NCI-H1417 treated with DMSO at 0.1 percent for 48 hours (cell line): ENCODE data around the gene POU2AF2.
"Not testable (repeated sequence)": the region's sequence is repeated elsewhere in the genome, so short reads cannot be mapped to it uniquely, and the experiment has no call there.

Experiments used
- DNase-seq: peaks from one replicate; lab custom pipeline; 2025; lab: John Stamatoyannopoulos, UW

The POU2AF2 gene

DNA sequence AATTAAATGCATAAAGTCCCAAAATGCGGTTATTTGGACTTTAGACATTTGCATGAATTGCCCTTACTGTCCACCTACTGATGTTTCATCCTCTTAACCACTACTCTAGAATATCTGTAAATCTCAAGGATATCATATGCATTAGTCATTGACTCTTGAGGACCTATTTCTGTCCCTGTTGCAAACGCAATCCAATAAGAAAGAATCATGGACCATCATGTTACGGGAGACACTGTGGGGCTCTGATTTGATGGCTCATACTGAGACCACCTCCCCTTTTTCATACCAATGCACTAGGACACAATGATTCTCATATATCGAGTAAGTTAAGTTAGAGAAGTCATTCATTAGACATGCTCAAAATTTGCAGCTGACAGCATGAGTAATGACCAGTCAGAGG lies 14.4 kb downstream of the POU2AF2 start:
- no peak for DNase-seq

- no peak for DNase-seq
These were observed 15.3 kb downstream of the POU2AF2 start for GRCh38 chr11:111260811-111261210.

DNA sequence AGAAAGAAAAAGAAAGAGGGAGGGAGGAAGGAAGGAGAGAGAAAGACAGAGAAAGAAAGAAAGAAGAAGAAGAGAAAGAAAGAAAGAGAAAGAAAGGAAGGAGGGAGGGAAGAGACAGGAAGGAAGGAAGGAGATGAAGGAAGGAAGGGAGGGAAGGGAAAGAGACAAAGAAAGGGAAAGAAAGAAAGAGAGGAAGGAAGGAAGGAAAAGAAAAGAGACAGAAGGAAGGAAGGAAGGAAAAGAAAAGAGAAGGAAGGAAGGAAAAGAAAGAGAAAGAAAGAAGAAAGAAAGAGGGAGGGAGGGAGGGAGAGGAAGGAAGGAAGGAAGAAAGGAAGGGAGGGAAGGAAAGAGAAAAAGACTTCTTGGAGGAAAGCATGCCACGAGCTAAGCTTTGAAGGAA lies 19.1 kb downstream of the POU2AF2 start:
- no peak for DNase-seq

DNA sequence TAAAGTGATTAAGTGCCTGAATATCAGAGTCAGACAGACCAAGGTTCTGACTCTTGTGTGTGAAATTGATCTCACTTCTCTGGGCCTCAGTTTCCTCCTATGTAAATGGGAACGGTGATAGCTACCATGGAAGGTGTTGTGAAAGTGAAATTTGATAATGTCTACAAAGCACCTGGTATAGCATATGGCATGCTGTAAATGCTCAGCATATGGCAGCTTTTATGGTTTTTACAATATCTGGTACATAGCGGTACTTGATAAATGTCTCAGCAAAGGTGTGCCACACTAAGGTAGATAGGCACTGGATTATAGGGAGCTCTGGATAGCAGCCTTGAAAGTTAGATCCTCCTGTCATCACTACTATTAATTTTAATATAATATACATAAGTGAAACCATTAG lies 19.9 kb downstream of the POU2AF2 start:
- DNase-seq = no peak

GRCh38 chr11:111268303-111268702 lies 22.8 kb downstream of the POU2AF2 start:
- DNase-seq = not testable (repeated sequence)

- DNase-seq = no peak
These were observed 23.8 kb downstream of the POU2AF2 start for GRCh38 chr11:111269146-111269868.

DNA sequence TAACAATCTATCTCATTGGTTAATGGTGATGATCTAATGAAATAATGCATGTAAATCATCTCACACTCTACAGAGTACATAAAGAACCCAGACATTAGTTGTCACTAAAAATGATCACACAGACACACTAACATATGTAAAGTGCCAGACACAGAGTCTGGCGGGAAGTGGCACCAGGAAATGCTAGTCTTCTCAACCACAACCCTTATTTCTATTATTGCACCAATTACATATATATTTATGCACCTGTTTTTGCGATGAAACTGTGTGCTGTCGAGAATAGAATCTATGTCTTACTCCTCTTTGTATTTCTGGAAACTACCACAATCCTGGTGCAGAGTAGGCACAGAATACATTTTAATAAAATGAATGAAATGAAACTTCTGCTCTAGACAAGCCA lies 26.9 kb downstream of the POU2AF2 start:
- DNase-seq = no peak

DNA sequence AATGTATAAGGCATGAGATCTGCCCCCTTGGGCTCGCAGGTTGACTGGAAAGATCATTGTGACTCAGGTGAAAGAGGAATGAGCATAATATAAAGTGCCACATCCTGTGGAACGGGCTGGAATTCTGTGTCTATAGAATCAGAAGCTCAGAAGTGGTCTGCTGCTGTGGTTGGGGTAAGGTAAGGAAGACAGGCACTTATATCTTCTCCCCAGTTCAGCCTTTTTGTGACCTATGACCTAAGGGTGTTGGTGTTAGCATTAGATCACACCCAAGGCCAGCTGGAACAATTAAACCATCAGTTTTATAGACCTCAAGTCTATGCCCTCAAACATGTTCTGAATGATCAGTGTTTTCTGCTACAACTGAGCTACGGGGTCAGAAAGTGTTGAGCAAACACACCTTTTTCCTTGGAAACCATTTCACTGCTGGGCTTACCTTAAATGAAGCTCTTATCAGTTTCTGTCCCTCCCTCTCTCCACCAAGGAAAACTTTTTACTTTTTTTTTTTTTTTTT lies 37.1 kb downstream of the POU2AF2 start:
- no peak for DNase-seq

DNA sequence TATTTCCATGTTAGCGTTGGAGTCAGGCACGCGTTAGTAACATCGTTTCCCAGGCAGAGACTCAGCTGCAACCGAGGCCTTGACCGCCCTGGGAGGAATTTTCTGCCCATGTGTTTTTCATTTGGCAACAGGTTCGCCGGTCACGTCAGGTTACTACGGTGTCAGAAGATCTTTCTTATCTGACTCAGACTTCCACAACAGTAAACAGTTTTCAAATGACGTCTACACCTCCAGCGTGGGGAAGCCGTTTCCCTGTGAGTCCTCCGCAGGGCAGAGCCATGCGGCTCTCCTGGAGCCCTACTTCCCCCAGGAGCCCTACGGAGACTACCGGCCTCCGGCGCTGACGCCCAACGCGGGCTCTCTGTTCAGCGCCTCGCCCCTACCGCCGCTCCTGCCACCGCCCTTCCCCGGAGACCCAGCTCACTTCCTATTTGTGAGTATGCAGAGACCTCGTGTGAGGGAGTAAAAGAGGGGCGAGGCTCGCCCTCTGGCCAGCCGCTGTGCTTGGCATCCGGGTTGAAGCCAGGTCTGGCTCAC lies 38.5 kb downstream of the POU2AF2 start:
- no peak for DNase-seq

DNA sequence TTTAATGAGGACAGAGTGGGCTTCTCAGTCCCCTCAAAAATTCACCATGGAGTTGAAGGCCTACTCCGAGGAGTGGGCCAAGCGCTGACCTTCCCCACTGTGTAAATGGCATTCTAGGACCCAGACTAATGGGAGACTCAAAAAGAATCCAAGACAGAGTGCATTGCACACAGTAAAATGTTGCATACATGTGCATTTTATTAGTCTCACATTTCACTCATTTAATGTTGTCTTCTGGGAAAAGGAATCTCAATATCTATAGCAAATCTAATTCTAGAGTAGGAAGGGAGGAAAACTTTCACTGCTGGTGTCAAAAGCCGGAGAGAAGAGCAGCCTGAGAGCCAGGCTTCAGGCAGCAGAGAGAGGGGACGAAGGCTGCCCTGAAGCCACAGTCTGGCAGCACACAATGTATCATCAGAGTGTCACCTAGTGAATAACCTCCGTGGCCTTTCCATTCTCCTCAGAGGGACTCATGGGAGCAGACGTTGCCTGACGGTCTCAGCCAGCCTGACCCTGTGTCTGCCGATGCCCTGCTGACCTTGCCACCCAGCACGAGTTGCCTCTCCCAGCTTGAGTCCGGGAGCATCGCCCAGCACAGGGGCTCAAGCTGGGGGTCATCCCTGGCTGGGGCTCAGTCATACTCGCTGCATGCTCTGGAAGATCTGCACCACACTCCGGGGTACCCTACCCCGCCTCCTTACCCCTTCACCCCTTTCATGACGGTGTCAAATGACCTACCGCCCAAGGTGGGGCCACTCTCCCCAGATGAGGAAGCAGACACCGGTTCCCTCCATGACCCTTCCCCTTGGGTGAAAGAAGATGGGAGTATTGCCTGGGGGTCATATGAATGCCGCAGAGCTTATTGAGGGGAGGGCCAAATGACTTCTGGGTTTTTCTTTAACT lies 39.9 kb downstream of the POU2AF2 start:
- DNase-seq = no peak

DNA sequence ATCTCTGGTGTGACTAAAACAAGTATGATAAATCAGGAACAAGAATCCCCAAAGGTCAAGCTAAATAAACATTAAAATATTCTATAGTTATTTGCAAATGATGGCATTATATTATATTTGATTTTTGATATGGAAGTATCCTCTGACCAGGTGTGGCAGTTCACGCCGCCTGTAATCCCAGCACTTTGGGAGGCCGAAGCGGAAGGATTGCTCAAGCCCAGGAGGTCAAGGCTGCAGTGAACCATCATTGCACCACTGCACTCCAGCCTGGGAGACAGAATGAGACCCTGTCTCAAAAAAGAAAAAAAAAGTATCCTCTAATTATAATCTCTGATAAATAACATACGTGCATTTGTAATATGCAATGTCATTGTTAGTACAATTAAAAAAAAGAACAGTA lies 46.2 kb downstream of the POU2AF2 start:
- no peak for DNase-seq

GRCh38 chr11:111292408-111292807 lies 46.9 kb downstream of the POU2AF2 start:
- not testable (repeated sequence) for DNase-seq

- DNase-seq = no peak
These were observed 50.7 kb downstream of the POU2AF2 start for GRCh38 chr11:111296196-111296595.

DNA sequence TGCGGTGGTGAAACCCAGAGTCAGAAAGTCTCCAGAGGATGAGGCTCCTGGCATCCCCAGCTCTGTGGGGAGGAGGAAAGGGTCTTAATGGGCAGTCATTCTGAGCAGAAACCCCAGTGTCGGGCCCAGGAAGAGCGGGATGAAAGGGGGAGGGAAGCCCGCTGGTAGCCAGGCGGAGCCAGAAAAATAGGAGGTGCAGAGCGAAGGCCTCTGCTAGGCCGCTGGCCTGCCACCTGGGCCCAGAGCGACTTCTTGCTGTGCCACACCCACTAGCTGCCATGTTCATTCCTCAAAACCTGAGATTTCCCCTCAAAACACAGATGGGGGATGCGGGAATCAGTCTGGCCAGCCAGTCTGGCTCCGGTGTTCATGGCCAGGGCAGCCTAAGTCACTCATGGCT lies 52.2 kb downstream of the POU2AF2 start:
- no peak for DNase-seq

DNA sequence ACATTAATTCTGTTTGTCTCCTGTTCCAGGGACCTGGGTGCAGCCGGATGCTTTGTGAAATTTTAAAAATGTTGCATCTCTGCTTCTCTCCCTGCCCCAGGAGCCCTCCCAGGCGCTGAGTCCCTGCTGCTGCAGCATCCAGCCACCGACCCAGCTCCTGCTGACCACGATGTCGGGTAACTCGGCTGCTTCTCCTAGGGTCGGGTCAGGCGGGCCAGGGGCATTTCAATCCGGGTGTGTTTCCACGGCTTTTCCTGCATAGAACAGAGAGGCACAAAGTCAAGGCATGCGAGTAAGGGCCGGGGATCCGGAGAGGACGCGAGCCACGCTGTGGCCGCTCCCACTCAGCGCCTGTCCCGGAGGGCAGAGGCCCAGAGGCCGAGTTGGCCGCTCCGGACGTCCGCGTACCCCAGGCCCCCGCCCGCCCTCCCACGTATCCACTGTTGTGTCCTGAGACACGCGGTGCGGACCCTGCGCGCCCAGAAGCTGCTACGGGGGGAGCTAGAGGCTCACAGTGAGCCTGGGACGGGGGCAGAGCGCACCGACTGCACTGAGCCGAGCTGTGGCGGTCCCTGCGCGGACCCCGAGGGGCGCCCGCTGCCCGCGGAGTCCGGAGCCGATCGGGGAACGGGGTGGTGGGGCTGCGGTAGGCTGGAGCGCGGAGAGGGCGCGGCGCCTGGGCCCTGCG lies 53.0 kb downstream of the POU2AF2 start, which contains the start of gene POU2AF3:
Gene POU2AF3, plus strand, starts transcription at position 134 of the 688 bp plus-strand sequence. Its CDS starts 36 bp downstream, at position 170.
- no peak for DNase-seq

DNA sequence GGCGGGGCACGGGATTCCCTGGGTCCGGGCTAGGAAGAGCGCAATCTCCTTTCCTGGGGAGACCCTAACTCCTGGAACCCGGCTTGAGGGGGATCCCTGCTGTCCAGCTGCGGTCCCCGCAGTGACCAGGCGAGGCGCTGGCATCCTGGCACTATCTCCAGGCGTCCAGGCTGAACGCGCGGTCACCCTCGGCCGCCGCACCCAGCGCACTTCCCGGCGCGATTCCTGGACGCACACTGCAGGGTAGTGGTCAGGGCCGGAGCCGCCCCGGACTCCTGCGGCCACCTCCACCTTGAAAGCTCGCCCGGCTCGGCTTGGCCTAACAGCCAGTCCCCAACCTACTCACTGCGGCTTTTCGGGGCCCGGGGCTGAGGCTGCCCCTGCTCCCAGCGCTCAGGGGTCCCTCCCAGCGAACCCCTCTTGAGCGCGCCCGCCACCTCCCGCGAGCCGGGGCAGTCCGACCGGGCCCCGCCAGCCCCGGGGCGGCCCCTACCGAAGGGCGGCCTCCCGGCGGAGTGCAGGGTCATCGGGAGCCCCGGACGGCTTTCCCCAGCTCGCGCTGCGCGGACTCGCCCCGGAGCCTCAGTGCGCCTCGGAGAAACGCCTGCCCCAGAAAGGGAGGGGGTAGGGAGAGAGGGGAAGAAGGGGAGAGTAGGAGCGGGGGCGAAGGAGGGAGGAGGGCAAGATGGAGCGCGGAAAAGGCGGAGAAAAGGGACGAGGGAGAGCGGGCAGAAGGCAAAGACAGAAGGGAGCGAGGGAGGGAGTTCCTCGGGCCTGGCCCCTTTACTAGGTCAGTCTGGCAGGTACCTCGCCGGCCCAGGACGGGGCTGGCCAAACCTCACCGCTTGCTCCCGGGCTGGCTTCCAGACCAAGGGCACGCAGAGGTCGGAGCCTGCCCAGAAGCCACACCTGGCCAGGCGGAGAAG lies 53.8 kb downstream of the POU2AF2 start:
- DNase-seq = no peak

DNA sequence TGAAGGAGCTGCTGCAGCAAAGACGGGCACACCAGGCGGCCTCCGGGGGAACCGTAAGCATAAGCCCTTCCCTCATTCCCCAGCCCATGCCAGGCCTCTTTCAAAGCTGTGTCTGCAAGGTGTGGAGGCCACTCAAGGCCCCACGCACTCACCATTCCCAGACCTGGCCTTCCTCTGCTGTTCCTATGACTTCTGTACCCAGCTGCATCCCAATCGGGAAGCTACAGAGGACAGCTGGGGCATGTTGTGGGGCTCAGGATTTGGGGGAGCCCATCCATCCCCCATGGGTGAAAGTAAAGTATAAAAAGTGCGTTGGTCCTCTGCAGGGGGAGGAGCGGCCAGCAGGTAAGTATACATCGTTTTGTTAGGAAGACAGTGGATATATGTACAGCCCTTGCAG lies 55.0 kb downstream of the POU2AF2 start:
- DNase-seq = no peak

- no peak for DNase-seq
These were observed 55.7 kb downstream of the POU2AF2 start for GRCh38 chr11:111301004-111301841.

GRCh38 chr11:111301842-111302118 lies 56.3 kb downstream of the POU2AF2 start:
- DNase-seq = no peak

DNA sequence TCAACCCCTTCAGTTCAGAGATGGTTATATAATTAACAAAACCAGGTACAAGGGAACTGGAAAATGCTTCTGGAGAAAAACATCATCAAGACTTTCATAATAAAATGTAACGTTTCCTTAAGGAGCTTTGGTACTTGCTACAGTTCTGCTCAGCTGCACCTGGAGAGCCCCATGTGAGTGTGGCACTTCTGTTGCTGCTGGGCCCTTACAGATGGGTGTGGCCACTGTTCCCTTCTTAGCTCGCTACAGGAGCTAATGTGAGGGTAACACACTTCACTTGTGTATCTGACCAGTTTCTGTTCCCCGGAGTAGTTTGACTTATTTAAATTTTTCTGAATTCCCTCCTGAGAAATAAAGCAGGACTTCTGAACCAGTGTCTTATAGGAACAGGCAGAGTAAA lies 56.8 kb downstream of the POU2AF2 start:
- no peak for DNase-seq
